ENCODE data around the gene BTNL8.

BTNL8 gene

GRCh38 chr5:180974612-180975315 lies 75.8 kb downstream of the BTNL8 start:
- Mint-ChIP-seq H3K9me3 (no peaks in the 10 kb centered on the region), H3K4me1 (no peaks in the 10 kb centered on the region), H3K36me3 (no peaks in the 10 kb centered on the region), H3K4me3 (no peak overlapping the region), H3K27ac (no peak overlapping the region)
- no peak for ATAC-seq
- no peak for DNase-seq (ENCODE audit: low spot score in 2 of 2)

- ATAC-seq (peak; percentile 66), DNase-seq (ENCODE audit: low spot score in 2 of 2) (no peak)
- H3K36me3 Mint-ChIP-seq = no peaks in the 10 kb centered on the region
- no peak overlapping the region for H3K4me3 Mint-ChIP-seq
- no peaks in the 10 kb centered on the region for H3K9me3 Mint-ChIP-seq
- H3K27ac Mint-ChIP-seq = no peak overlapping the region
- no peaks in the 10 kb centered on the region for H3K4me1 Mint-ChIP-seq
These were observed 76.4 kb downstream of the BTNL8 start for GRCh38 chr5:180975338-180975737.

GRCh38 chr5:180976518-180976917 lies 77.6 kb downstream of the BTNL8 start:
- no peak for DNase-seq (ENCODE audit: low spot score in 2 of 2)
- Mint-ChIP-seq H3K4me3 (no peak overlapping the region), H3K9me3 (no peaks in the 10 kb centered on the region), H3K4me1 (no peaks in the 10 kb centered on the region), H3K27ac (no peak overlapping the region), H3K36me3 (no peaks in the 10 kb centered on the region)
- ATAC-seq = no peak

GRCh38 chr5:180977852-180978251 lies 78.9 kb downstream of the BTNL8 start:
- H3K9me3 Mint-ChIP-seq = no peaks in the 10 kb centered on the region
- no peak overlapping the region for H3K4me3 Mint-ChIP-seq
- no peak overlapping the region for H3K27ac Mint-ChIP-seq
- H3K36me3 Mint-ChIP-seq = no peaks in the 10 kb centered on the region
- DNase-seq (ENCODE audit: low spot score in 2 of 2) (no peak), ATAC-seq (no peak)
- no peaks in the 10 kb centered on the region for H3K4me1 Mint-ChIP-seq

GRCh38 chr5:180982008-180982741 lies 83.2 kb downstream of the BTNL8 start:
- Mint-ChIP-seq H3K4me1 (no peaks in the 10 kb centered on the region), H3K4me3 (no peak overlapping the region), H3K36me3 (no peaks in the 10 kb centered on the region), H3K27ac (no peak overlapping the region), H3K9me3 (no peaks in the 10 kb centered on the region)
- no peak for DNase-seq (ENCODE audit: low spot score in 2 of 2)
- ATAC-seq = no peak

- ATAC-seq = no peak
- H3K4me3 Mint-ChIP-seq = no peak overlapping the region
- no peaks in the 10 kb centered on the region for H3K36me3 Mint-ChIP-seq
- H3K4me1 Mint-ChIP-seq = no peaks in the 10 kb centered on the region
- DNase-seq (ENCODE audit: low spot score in 2 of 2) = no peak
- no peak overlapping the region for H3K27ac Mint-ChIP-seq
- no peaks in the 10 kb centered on the region for H3K9me3 Mint-ChIP-seq
These were observed 89.1 kb downstream of the BTNL8 start for GRCh38 chr5:180988016-180988415.

- Mint-ChIP-seq H3K36me3 (no peaks in the 10 kb centered on the region), H3K4me3 (no peak within 1 kb of the TSS), H3K27ac (no peak within 1 kb of the TSS), H3K9me3 (no peaks in the 10 kb centered on the region), H3K4me1 (no peaks in the 10 kb centered on the region)
- ATAC-seq = no peak
- no peak for DNase-seq (ENCODE audit: low spot score in 2 of 2)
These were observed 89.6 kb downstream of the BTNL8 start, which contains the start of gene BTNL3 for GRCh38 chr5:180988592-180988991. TSS of gene BTNL3 (plus strand) at chr5:180988846. CDS start at chr5:180989029, 183 bp downstream.

GRCh38 chr5:180990086-180990881 lies 91.3 kb downstream of the BTNL8 start:
- Mint-ChIP-seq H3K36me3 (no peaks in the 10 kb centered on the region), H3K9me3 (no peaks in the 10 kb centered on the region), H3K4me1 (no peaks in the 10 kb centered on the region), H3K4me3 (no peak overlapping the region), H3K27ac (no peak overlapping the region)
- ATAC-seq (no peak), DNase-seq (ENCODE audit: low spot score in 2 of 2) (no peak)

GRCh38 chr5:180990882-180991242 lies 91.9 kb downstream of the BTNL8 start:
- ATAC-seq (no peak), DNase-seq (ENCODE audit: low spot score in 2 of 2) (no peak)
- Mint-ChIP-seq H3K4me1 (no peaks in the 10 kb centered on the region), H3K27ac (no peak overlapping the region), H3K9me3 (no peaks in the 10 kb centered on the region), H3K36me3 (no peaks in the 10 kb centered on the region), H3K4me3 (no peak overlapping the region)

Measured in stimulated activated effector memory CD8-positive, alpha-beta T cell treated with anti-CD3 and anti-CD28 coated beads, Interleukin-12 subunit alpha, Interleukin-12 subunit beta, amount 100 ng/mL, for 72 hours (primary cell).